ENCODE data around the gene PBX1.

PBX1 gene

GRCh38 chr1:164558461-164559341 lies at the start of gene PBX1 (continued):
- TF ChIP-seq PRDM10 (tag by site-specific recombination; IDR thresholded peaks at IDR 0.05) (peak; percentile 49), ZNF560 (tag by site-specific recombination; IDR thresholded peaks at IDR 0.05; ENCODE audit: borderline replicate concordance) (no peak), ZNF785 (tag by site-specific recombination; IDR thresholded peaks at IDR 0.05) (no peak), ZNF10 (tag by site-specific recombination; IDR thresholded peaks at IDR 0.05) (no peak), ZBTB10 (tag by site-specific recombination; IDR thresholded peaks at IDR 0.05) (no peak), ZNF239 (tag by site-specific recombination; IDR thresholded peaks at IDR 0.05) (no peak), SALL2 (tag by site-specific recombination; IDR thresholded peaks at IDR 0.05; ENCODE audit: borderline replicate concordance) (no peak), ZNF223 (tag by site-specific recombination; IDR thresholded peaks at IDR 0.05) (no peak), FEZF1 (tag by site-specific recombination; IDR thresholded peaks at IDR 0.05) (no peak), EGR2 (tag by site-specific recombination; IDR thresholded peaks at IDR 0.05; ENCODE audit: low read depth) (peak; percentile 76), ZNF677 (tag by site-specific recombination; IDR thresholded peaks at IDR 0.05) (no peak), ZFP37 (tag by site-specific recombination; IDR thresholded peaks at IDR 0.05) (no peak), ZNF214 (tag by site-specific recombination; IDR thresholded peaks at IDR 0.05; ENCODE audit: borderline replicate concordance) (no peak), ELK4 (IDR thresholded peaks at IDR 0.05; ENCODE audit: borderline replicate concordance, low read depth, low read length) (no peak), ZNF776 (tag by site-specific recombination; IDR thresholded peaks at IDR 0.05; ENCODE audit: borderline replicate concordance) (no peak), ZNF266 (tag by site-specific recombination; IDR thresholded peaks at IDR 0.05; ENCODE audit: low read depth) (no peak), GLIS1 (tag by site-specific recombination; IDR thresholded peaks at IDR 0.05) (no peak), ZBTB1 (tag by site-specific recombination; IDR thresholded peaks at IDR 0.05) (no peak), ZNF596 (tag by site-specific recombination; IDR thresholded peaks at IDR 0.05) (peak; percentile 34; the same call in 1 of the 2 replicates), ZNF654 (tag by site-specific recombination; IDR thresholded peaks at IDR 0.05; ENCODE audit: low read depth) (no peak), ZNF548 (tag by site-specific recombination; IDR thresholded peaks at IDR 0.05) (no peak), ZNF169 (tag by site-specific recombination; IDR thresholded peaks at IDR 0.05) (no peak), ZSCAN30 (tag by site-specific recombination; IDR thresholded peaks at IDR 0.05) (peak; percentile 87; the same call in 1 of the 2 replicates), ZNF521 (tag by site-specific recombination; IDR thresholded peaks at IDR 0.05) (no peak), ZSCAN16 (tag by site-specific recombination; IDR thresholded peaks at IDR 0.05) (0 out of 2 replicates have a peak, but pooled peaks have one; percentile 59)
- TF ChIP-seq, protein P1, sequence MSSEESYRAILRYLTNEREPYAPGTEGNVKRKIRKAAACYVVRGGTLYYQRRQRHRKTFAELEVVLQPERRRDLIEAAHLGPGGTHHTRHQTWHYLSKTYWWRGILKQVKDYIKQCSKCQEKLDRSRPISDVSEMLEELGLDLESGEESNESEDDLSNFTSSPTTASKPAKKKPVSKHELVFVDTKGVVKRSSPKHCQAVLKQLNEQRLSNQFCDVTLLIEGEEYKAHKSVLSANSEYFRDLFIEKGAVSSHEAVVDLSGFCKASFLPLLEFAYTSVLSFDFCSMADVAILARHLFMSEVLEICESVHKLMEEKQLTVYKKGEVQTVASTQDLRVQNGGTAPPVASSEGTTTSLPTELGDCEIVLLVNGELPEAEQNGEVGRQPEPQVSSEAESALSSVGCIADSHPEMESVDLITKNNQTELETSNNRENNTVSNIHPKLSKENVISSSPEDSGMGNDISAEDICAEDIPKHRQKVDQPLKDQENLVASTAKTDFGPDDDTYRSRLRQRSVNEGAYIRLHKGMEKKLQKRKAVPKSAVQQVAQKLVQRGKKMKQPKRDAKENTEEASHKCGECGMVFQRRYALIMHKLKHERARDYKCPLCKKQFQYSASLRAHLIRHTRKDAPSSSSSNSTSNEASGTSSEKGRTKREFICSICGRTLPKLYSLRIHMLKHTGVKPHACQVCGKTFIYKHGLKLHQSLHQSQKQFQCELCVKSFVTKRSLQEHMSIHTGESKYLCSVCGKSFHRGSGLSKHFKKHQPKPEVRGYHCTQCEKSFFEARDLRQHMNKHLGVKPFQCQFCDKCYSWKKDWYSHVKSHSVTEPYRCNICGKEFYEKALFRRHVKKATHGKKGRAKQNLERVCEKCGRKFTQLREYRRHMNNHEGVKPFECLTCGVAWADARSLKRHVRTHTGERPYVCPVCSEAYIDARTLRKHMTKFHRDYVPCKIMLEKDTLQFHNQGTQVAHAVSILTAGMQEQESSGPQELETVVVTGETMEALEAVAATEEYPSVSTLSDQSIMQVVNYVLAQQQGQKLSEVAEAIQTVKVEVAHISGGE (tag by site-specific recombination; conservative IDR thresholded peaks at IDR 0.05; ENCODE audit: low read depth) = no peak
- TF ChIP-seq, protein P2, sequence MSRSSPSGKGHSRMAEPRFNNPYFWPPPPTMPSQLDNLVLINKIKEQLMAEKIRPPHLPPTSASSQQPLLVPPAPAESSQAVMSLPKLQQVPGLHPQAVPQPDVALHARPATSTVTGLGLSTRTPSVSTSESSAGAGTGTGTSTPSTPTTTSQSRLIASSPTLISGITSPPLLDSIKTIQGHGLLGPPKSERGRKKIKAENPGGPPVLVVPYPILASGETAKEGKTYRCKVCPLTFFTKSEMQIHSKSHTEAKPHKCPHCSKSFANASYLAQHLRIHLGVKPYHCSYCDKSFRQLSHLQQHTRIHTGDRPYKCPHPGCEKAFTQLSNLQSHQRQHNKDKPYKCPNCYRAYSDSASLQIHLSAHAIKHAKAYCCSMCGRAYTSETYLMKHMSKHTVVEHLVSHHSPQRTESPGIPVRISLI (tag by site-specific recombination; IDR thresholded peaks at IDR 0.05) = no peak
